HepG2 (cell line): Measurements from ENCODE around the gene MMP25. TPM values are rescaled to one million over a fixed set of nuclear protein-coding genes. Genes with fewer than 3 reads are reported as not detected.

Source experiments
- ARNT ChIP-seq: fragments of 450-650 bp; IDR thresholded peaks from 2 replicates; pipeline ENCODE4 v1.6.1; 2017
- HMG20B ChIP-seq: conservative IDR thresholded peaks from 2 replicates; pipeline ENCODE4 v1.6.1; 2016; ENCODE audit warnings: missing genetic modification reagents, missing compliant biosample characterization
- HMGXB3 ChIP-seq: sonication (generic); formaldehyde crosslinking; IDR thresholded peaks from 2 replicates; pipeline ENCODE4 v1.4.0; 2020; ENCODE audit warnings: missing genetic modification reagents, borderline replicate concordance
- MAZ ChIP-seq, 2 experiments: sonication (generic) in 1 of 2; formaldehyde crosslinking in 1 of 2; IDR thresholded peaks; 2 replicates each; pipeline versions ENCODE4 v1.5.0 to v1.6.1; 2012 to 2020; ENCODE audit warnings: low read depth in 2 of 2, mild to moderate bottlenecking in 2 of 2, borderline replicate concordance in 1 of 2, improper control_type of control experiment in 1 of 2, low read length in 1 of 2, missing genetic modification reagents in 1 of 2, moderate library complexity in 1 of 2
- RAD21 ChIP-seq: fragments of 450-650 bp; formaldehyde crosslinking; IDR thresholded peaks from 2 replicates; pipeline ENCODE4 v1.5.0; 2020; ENCODE audit warnings: mild to moderate bottlenecking
- SAP130 ChIP-seq: IDR thresholded peaks from 2 replicates; pipeline ENCODE4 v1.6.1; 2016; ENCODE audit warnings: low read depth
- SP2 ChIP-seq: sonication (generic); formaldehyde crosslinking; IDR thresholded peaks from 2 replicates; pipeline ENCODE4 v1.5.1; 2020; ENCODE audit warnings: mild to moderate bottlenecking, missing genetic modification reagents
- ZBTB10 ChIP-seq: sonication (generic); formaldehyde crosslinking; IDR thresholded peaks from 2 replicates; pipeline ENCODE4 v1.4.0; 2020; ENCODE audit warnings: missing genetic modification reagents, borderline replicate concordance
- ZBTB7B ChIP-seq: sonication (generic); formaldehyde crosslinking; IDR thresholded peaks from 2 replicates; pipeline ENCODE4 v1.4.0; 2020; ENCODE audit warnings: missing genetic modification reagents
- ZFP41 ChIP-seq: sonication (generic); formaldehyde crosslinking; IDR thresholded peaks from 2 replicates; pipeline ENCODE4 v1.4.0; 2020; ENCODE audit warnings: mild to moderate bottlenecking, missing genetic modification reagents, borderline replicate concordance
- ZNF136 ChIP-seq: sonication (generic); formaldehyde crosslinking; IDR thresholded peaks from 2 replicates; pipeline ENCODE4 v1.8.1; 2022; ENCODE audit warnings: low read depth, mild to moderate bottlenecking, moderate library complexity, missing genetic modification reagents
- ZNF34 ChIP-seq: sonication (generic); formaldehyde crosslinking; IDR thresholded peaks from 2 replicates; pipeline ENCODE4 v1.4.0; 2020; ENCODE audit warnings: mild to moderate bottlenecking, missing genetic modification reagents, borderline replicate concordance
- ZNF543 ChIP-seq: sonication (generic); formaldehyde crosslinking; IDR thresholded peaks from 2 replicates; pipeline ENCODE4 v1.4.0; 2020; ENCODE audit warnings: mild to moderate bottlenecking, missing genetic modification reagents
- ZNF572 ChIP-seq: sonication (generic); formaldehyde crosslinking; IDR thresholded peaks from 2 replicates; pipeline ENCODE4 v1.5.1; 2020; ENCODE audit warnings: mild to moderate bottlenecking, missing genetic modification reagents
- ZNF652 ChIP-seq: IDR thresholded peaks from 2 replicates; pipeline ENCODE4 v1.6.1; 2016; ENCODE audit warnings: low read depth, borderline replicate concordance
- ZSCAN25 ChIP-seq: sonication (generic); formaldehyde crosslinking; IDR thresholded peaks from 2 replicates; pipeline ENCODE4 v1.8.0; 2022; ENCODE audit warnings: mild to moderate bottlenecking, missing genetic modification reagents
- polyA plus RNA-seq, 8 experiments: library from polyadenylated mRNA; depleted of rRNA in 3 of 8; stranded (reverse) in 7 of 8; unstranded in 1 of 8; fragments of >200 nt; fragmentation: Illumina TruSeq in 4 of 8; extraction: Trizol in 4 of 8; gene quantifications; 2 replicates each; pipeline versions ENCODE4 v1.2.1 to v1.2.3, GENCODE V29; 2011 to 2016; ENCODE audit warnings: low read depth in 4 of 8, missing spikeins in 1 of 8, mixed read lengths in 1 of 8; ENCODE audit not compliant: insufficient read depth in 1 of 8
- total RNA-seq, 5 experiments: library from RNA; depleted of rRNA; stranded (reverse); fragments of >200 nt; fragmentation: Illumina TruSeq; extraction: Trizol; gene quantifications; 2 replicates each; pipeline ENCODE4 v1.2.3, GENCODE V29; 2016; ENCODE audit warnings: low read depth in 1 of 5
- TF ChIP-seq, protein P1 (sequence below), 2 experiments: IDR thresholded peaks; 2 replicates each; pipeline ENCODE4 v1.6.1; 2011 to 2012; ENCODE audit warnings: low read length in 2 of 2, borderline replicate concordance in 1 of 2, low read depth in 1 of 2, mild to moderate bottlenecking in 1 of 2, moderate library complexity in 1 of 2

Gene MMP25
- total and polyA plus RNA-seq, 2 of the 13 experiments (the other 11 are each of a cell fraction or from before 2014, with no cell fraction given) = 0.04 to 0.08 TPM

- no peak for TF ChIP-seq HMGXB3 (CRISPR knock-in tag)
- TF ChIP-seq, protein P1, sequence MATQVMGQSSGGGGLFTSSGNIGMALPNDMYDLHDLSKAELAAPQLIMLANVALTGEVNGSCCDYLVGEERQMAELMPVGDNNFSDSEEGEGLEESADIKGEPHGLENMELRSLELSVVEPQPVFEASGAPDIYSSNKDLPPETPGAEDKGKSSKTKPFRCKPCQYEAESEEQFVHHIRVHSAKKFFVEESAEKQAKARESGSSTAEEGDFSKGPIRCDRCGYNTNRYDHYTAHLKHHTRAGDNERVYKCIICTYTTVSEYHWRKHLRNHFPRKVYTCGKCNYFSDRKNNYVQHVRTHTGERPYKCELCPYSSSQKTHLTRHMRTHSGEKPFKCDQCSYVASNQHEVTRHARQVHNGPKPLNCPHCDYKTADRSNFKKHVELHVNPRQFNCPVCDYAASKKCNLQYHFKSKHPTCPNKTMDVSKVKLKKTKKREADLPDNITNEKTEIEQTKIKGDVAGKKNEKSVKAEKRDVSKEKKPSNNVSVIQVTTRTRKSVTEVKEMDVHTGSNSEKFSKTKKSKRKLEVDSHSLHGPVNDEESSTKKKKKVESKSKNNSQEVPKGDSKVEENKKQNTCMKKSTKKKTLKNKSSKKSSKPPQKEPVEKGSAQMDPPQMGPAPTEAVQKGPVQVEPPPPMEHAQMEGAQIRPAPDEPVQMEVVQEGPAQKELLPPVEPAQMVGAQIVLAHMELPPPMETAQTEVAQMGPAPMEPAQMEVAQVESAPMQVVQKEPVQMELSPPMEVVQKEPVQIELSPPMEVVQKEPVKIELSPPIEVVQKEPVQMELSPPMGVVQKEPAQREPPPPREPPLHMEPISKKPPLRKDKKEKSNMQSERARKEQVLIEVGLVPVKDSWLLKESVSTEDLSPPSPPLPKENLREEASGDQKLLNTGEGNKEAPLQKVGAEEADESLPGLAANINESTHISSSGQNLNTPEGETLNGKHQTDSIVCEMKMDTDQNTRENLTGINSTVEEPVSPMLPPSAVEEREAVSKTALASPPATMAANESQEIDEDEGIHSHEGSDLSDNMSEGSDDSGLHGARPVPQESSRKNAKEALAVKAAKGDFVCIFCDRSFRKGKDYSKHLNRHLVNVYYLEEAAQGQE (IDR thresholded peaks at IDR 0.05; ENCODE audit: borderline replicate concordance in 1 of 2, low read depth in 1 of 2, low read length in 2 of 2) = peak; percentile 21 to 63; a peak in 3 of 4 replicates
- TF ChIP-seq ZNF136 (CRISPR knock-in tag) = no peak
- no peak for TF ChIP-seq ARNT
- TF ChIP-seq ZBTB7B (CRISPR knock-in tag) = 0 out of 2 replicates have a peak, but pooled peaks have one; percentile 73
- TF ChIP-seq ZSCAN25 (CRISPR knock-in tag) = 0 out of 2 replicates have a peak, but pooled peaks have one; percentile 42
- TF ChIP-seq ZNF572 (CRISPR knock-in tag) = no peak
- no peak for TF ChIP-seq MAZ (IDR thresholded peaks at IDR 0.05; ENCODE audit: borderline replicate concordance, low read depth, low read length)
- TF ChIP-seq MAZ (CRISPR knock-in tag; IDR thresholded peaks at IDR 0.05; ENCODE audit: low read depth) = peak; percentile 40; the same call in 1 of the 2 replicates
- TF ChIP-seq ZBTB10 = no peak
- no peak for TF ChIP-seq ZNF543 (CRISPR knock-in tag)
- peak; percentile 51 for TF ChIP-seq SAP130
- TF ChIP-seq RAD21 (CRISPR knock-in tag) = peak; percentile 36
- TF ChIP-seq ZFP41 (CRISPR knock-in tag) = no peak
- no peak for TF ChIP-seq ZNF34 (CRISPR knock-in tag)
- no peak for TF ChIP-seq ZNF652 (CRISPR knock-in tag)
- TF ChIP-seq HMG20B (CRISPR knock-in tag) = no peak
- no peak for TF ChIP-seq SP2 (CRISPR knock-in tag)
These were observed 41.2 kb downstream of the MMP25 start (continued) for GRCh38 chr16:3087243-3088235.
